ENCODE measurements around the gene OXCT1.
"Not testable (repeated sequence)": the region's sequence is repeated elsewhere in the genome, so short reads cannot be mapped to it uniquely, and the experiment has no call there.

Gene OXCT1

DNA sequence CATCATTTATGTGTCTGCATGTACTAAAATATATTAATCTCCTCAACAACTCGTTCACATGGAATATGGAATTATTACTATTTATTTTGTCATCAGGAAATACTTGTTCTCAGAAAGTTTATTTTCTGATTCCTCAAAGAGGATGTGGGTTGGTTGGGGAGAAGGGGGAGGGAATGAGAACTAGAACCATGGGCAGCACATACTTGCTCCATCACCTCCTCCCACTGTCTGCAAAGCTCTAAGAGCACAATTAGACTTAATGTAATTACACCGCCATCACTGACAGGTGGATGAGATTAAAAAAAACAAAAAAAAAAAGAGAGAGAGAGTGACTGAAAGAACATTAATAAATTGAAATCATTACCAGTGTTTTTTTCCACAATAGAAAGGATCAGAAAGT lies 98.2 kb downstream of the OXCT1 start:
- no peak for DNase-seq

DNA sequence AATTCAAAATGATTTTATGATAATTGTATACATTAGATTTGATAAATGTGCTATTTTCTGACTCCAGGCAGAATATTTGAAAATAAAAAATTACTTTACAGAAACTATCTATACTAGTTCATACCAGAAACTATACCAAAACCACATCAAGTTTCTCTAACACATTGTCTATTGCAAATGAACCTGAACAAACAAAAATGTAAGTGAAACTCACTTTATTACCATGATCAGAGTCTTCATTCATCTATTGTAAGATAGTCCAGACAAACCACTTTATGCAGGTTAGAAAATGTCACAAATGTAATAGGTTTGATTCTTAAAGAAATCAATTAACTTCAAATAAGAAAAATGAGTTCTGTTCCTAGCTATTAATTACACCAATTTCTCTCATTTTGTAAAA lies 99.4 kb downstream of the OXCT1 start:
- DNase-seq = no peak

DNA sequence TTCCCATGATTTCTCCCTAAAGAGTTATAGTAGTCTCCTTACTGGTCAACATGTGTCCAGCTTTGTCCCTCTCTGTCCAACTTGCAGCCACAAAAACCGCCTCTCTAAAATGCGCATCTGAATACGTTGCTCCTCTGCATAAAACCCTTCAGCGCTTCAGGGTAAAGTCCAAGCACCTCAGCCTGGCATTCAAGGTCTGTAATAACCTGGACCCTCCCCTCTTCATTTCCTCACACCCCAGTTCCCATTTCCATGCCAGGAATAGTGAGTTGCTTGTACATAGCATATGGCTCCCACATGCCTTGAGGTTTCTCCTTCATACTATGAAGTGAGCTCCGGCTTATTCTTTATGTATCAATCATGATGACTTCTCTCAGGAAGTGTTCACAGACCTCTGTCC lies 101.5 kb downstream of the OXCT1 start:
- no peak for DNase-seq

DNA sequence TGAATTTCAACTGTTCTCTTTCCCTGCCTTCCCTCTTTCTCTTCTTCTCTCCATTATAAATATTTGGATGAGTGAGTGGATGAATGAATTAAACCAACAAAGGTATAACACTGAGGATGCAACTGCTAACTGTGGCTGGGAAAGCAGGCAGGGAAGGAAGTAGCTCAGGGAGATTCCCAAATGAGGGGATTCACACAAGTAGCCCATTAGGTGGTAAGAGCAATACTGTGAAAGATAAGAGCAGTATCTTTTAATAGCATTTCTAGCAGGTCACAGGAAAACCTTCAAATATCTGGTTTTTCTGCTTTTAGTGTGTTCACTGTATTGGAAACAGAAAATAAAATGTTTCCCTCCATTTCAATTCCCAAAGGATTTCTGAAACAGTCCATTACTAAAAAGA lies 105.6 kb downstream of the OXCT1 start:
- no peak for DNase-seq

DNA sequence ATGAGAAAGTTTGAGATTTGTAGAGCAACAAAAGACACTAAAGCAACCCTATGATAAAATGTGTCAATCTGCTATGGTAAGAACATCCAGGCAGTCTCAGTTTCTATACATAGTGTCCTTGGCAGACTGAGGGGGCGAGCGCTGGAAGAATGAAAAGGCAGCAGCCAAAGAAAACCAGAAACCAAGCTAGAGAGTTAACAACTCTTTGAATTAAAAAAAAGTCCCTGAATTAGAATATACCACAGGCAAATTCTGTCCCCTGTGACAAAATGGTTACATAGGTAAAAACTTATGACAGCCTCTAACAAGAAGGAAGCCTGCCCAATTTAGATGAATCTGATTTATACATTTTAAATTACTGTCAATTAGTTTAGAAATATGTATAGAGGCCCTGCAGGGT lies 106.7 kb downstream of the OXCT1 start:
- DNase-seq = no peak

DNA sequence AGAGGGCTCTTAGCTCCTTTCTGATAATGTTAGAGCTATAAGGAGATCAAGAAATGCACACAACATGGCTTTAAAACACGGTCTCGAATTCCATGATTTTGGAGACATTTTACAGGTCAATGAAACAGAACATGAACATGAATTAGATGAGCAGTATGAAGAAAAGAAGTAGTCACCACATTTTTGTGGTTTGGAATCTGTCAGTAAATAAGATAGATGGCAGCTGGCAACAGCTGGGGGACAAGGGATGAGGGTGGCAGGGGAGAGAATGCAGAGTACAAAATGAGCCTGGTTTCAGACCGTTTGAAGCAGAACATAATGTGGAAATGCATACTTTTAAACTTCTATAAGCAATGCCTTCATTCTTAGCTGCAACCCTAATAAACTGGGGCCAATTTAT lies 107.1 kb downstream of the OXCT1 start:
- DNase-seq = no peak

DNA sequence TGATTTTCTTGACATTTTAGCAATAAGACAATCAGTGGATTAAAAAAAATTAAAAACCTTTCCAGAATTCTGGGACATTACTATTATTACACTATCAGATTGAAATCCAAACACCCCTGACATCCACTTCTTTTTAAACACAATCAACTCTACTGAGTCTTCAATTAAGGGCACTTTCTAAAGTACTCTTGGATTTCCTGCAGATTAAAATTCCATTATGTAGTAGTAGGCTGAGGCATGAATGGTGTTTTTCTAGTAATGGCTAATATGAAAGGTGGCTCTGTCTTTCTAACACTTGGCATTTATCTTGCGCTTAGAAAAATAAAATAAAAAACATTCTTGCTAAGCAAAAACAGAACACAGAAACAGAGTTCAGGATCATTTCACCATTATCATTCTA lies 107.8 kb downstream of the OXCT1 start:
- DNase-seq = no peak

DNA sequence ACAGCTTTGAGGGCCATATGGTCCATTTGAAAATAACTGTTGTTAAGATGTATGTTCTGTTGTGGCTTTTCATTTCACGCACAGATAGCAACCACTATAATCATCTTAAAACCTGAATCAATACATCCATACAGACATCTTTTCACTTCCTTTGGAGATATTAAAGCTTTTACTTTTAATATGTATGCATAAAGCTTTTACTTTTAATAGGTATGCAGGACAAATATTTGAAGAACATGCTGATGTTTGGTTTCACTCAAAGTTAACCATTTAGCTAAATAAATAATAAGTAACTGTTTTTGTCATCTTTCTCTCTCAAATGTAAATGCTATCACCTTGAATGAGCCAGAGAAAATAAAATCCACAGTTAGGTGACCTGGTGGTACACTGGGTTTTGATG lies 108.6 kb downstream of the OXCT1 start:
- no peak for DNase-seq

DNA sequence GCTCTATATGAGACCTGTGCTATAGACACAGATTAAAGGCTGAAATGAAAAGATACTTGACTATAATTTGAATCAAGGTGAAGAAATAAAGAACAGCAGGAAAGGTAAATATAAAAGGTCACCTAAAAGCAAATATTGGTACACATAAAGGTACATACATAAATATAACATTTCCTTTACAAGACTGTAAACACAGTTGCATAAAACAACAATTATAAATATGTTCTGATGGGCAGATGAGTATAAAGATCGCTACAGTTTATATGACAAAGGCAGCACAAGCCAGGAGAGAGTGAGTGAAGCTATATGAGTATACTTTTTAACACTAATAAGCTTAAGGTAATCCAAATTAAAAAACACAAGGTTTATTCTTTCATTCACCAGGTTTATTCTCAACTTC lies 114.5 kb downstream of the OXCT1 start:
- DNase-seq = no peak

DNA sequence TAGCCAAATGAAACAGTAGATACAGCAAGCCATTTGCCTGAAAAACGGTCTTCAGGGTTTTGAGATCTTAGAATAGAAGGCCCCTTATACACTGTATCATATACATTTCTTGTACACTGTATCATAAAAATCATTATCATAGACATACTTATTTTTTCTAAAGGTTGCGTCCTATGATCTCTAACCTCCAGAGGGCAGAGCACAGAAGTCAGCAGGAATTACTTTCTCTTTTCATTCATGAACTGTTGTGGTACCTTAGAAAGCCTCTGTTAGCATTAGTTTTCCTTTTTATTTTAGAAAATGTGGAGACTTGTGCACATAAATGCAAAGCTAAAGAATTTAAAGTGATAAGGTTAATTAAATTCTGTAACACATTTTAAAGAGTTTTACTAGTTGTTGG lies 115.4 kb downstream of the OXCT1 start:
- DNase-seq = no peak

DNA sequence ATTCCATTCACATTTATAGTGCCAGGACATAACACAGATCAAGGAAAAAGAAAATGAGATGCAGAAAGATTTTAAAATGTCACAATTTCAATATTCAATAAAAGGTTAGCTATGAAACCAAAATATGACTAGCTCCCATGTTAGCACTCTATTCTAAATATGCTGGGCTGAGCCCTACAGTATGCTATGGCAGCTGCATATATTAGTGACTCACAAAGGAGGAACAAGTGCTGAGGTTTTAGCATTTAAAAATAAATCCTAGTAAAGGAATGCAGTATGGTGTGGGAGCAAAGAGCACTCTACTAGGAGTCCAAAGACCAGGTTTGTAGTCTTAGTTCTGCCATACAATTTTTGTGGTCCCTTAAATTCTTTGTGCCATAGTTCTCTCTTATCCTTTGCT lies 118.4 kb downstream of the OXCT1 start:
- DNase-seq = no peak

DNA sequence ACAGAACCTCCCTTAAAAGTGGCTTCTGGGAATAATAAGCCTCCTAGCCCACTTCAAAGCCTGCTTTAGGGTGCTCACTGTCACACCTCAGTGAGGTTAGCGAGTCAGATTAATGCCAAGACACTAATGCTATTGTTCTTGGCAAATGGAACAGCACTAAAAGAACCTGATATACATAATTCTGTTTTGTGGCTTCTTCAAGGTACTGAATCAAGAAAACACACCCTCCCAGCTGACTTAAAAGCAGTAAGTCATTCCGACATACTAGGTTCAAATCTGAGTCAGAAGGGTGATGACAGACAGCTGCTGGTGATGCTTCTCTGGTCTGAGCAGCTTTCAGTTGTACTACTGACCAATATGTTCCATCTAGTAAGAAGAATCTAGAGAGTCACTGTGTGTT lies 121.6 kb downstream of the OXCT1 start:
- peak; percentile 71 for DNase-seq

DNA sequence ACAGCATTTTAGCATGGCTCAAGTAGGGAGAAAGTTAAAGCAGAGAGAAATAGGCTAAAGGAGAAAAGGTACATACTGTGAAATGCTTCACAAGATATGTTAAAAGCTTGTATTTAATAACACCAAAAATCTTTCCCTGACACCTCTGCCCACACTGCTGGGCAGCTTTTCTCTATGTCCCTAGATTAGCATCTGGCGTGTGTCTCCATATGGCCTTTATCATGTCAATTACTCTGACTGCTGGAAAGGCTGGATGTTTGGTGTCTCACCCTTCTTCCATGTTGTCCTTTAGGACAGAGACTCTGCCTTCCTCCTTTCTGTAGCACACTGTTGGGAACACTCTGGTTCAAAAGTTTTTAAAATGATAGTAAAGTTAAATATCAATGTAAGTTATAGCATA lies 122.5 kb downstream of the OXCT1 start:
- no peak for DNase-seq

DNA sequence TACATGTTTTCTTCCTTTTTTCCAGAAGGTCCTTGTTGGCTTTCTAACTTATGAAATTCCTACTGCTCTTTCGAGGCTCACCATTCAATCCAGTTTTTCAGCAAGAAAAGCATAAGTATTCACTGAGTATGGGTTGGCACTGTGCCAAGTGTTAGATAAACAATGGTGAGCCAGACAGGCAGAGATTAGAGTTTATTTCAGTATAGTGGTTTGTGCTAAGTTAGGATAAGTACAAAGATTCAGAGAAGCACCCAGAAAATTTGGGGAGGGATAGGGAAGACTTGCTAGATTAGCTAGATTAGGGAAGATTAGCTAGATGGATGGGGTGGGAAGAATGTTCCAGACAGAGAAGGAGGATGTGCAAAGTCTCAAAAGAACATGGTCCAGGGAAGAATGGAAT lies 122.9 kb downstream of the OXCT1 start:
- DNase-seq = no peak

DNA sequence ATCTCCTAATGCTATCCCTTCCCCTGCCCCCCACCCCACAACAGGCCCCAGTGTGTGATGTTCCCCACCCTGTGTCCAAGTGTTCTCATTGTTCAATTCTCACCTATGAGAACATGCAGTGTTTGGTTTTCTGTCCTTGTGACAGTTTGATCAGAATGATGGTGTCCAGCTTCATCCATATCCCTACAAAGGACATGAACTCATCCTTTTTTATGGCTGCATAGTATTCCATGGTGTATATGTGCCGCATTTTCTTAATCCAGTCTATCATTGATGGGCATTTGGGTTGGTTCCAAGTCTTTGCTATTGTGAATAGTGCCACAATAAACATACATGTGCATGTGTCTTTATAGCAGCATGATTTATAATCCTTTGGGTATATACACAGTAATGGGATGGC lies 127.6 kb downstream of the OXCT1 start:
- DNase-seq = not testable (repeated sequence)

DNA sequence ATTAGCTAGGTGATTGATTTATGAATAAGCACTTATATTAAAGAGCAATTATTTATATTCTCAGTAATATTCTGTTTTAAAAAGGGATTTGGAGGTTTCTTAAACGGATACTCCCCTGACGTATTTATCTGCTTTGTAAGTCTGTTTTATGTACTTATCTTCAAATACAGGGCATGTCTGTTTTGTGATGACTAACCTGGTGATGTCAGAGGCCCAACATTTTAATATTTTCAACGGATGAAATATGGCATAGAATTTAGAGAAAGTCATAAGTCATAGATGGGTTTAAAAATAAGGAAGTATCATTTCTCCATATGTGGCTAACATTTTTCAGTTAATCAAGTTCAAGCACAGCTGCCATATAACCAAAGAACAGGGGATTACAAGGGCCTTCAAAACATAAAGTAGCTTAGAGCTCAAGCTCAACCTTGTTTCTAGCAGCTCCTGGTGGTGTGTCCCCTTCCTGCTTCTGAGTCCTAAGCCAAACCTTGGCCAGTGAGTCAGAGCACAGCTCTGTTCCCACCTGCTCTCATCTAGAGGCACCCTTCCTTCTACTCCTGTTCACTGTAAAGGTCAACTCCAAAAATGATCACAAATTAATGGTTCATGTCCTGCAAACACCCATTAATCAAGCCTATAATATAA lies 131.4 kb downstream of the OXCT1 start:
- DNase-seq = no peak

DNA sequence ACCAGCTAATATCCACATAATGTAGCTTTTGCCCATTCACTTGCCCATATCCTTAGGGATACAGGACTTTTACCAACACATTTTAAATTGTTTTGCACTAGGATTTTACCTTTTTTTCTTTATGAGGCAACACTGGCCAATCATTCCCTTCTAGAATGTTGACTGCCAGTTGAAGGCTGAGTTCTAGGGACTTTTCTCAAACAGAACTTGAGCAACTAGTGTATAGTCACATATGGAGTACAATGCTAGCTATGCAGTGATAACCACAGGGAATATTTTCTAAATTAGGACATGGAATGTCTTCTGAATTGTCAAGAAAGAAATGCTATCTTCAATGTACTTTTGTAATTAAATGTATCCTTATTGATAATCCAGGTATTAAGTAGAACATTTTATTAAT lies 133.6 kb downstream of the OXCT1 start:
- no peak for DNase-seq

DNA sequence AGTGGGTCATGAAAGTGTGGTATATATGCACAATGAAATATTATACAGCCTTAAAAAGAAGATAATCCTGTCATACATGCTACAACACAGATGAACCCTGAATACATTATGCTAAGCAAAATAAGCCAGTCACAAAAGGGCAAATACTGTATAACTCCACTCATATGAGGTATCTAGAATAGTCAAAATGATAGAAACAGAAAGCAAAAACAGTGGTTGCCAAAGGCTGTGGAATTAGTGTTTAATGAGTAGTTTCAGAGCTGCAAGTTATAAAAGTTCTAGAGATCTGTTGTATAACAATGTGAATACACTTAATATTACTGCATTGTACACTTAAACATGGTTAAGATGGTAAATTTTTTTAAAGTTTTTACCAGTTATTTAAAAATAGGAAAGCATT lies 135.0 kb downstream of the OXCT1 start:
- peak; percentile 13 for DNase-seq

DNA sequence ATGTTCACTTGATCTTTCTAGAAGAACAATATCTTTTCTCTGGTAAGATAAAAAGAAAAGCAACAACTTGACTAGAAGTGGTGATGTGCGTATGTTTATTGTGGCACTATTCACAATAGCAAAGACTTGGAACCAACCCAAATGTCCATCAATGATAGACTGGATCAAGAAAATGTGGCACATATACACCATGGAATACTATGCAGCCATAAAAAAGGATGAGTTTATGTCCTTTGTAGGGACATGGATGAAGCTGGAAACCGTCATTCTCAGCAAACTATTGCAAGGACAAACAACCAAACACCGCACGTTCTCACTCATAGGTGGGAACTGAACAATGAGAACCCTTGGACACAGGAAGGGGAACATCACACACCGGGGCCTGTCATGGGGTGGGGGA lies 140.8 kb downstream of the OXCT1 start:
- DNase-seq = not testable (repeated sequence)

DNA sequence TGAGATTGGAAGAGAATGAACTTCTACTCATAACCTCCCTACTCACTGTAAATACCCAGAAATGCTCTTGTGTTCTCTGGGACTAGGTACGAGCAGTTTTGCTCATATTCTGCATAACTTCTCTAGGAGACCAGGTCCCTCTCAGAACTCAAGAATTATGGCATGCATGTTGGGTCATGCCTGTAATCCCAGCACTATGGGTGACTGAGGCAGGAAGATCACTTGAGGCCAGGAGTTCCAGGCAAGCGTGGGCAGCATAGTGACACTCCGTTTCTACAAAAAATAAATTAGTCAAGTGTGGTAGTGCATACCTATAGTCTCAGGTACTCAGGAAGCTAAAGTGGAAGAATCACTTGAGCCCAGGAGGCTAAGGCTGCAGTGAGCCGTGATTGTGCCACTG lies 141.9 kb downstream of the OXCT1 start:
- no peak for DNase-seq

DNA sequence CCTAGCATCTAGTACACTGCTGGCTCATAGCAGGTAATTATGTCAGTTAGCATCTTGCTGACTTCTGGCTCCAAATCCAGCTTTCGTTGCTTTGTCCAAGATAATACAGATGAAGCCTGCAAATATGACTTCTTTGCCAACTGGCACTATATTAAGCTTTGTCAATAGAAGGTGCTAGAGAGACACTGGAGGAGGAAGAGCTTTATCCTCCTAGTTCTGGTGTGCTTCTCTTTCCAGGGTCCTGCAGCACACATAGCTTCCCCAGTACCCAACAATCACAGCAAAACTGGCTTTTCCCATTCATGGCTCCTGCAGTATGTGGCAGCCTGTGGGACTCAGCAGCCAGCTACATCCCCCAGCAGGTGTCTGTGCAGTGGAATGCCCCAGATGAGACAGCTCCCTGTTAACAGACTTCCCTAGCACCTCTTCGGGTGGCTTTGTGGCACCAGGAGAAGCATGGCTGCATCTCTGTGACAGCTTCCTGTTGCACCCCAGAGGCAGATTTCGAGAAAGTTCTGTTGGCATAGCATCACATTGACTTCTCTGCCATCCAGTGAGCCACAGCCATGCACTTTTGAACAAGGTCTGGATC lies 147.8 kb downstream of the OXCT1 start:
- DNase-seq = no peak

DNA sequence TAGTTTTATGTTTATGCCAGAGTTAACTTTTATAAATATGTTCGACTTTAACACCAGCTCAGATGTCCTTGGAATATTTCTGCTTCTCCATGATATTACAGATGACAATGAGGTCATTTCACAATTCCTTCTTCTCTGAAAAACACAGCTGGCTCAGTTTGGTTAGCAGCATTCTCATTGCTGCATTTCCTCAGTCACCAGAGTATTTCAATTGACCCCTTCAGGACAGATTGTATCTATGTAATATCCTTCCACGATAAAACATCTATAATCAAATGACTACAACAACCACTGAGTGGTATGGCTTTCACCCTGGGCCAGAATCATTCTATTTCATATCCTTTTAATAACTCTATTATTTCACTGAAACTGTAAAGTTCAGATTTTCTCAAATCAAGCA lies 148.7 kb downstream of the OXCT1 start:
- DNase-seq = no peak

DNA sequence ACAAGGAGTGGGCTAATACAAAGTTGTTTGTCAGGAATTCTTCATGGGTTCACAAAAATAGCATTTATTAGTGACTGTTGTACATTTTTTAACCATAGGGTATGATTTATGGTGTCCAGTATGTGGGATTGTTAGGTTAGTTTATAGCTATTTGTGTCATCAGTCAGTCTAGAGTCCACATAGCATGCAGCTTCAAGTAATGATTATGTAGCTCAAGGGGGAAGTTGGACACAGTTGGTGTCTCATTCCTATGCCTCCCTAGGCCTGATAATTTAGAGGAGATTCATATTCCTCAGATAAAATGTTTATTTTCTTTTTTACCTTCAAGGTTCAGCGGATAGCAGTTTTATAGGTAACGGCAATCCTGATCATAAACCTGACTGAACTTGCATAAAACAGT lies 153.8 kb downstream of the OXCT1 start:
- no peak for DNase-seq

DNA sequence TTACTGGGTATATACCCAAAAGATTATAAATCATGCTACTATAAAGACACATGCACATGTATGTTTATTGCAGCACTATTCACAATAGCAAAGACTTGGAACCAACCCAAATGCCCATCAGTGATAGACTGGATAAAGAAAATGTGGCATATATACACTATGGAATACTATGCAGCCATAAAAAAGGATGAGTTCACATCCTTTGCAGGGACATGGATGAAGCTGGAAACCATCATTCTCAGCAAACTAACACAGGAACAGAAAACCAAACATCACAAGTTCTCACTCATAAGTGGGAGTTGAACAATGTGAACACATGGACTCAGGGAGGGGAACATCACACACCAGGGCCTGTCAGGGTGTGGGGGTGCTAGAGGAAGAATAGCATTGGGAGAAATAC lies 155.8 kb downstream of the OXCT1 start:
- not testable (repeated sequence) for DNase-seq

DNA sequence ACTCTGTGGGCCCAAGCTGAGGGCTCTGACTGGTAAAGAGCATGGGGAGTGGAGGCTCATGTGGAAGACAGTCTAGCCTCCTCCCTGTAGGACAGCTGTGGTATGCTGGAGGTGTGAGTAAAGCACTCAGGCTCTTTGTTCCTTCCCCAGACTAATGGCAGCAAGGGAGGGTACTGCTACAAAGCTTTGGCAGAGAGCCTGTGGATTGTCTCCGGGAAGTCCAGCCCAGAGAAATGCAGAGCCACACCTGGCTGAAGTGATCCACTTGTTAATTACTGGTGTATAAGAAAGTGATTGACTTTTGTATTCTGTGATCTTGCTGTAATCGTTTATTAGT lies 161.7 kb downstream of the OXCT1 start:
- DNase-seq = no peak
